NCI-H2227 treated with DMSO at 0.1 percent for 48 hours (cell line): ENCODE data around the gene TTC7B.

ENCODE experiments used
- DNase-seq: peaks from one replicate; lab custom pipeline; 2025; lab: John Stamatoyannopoulos, UW

TTC7B gene

DNA sequence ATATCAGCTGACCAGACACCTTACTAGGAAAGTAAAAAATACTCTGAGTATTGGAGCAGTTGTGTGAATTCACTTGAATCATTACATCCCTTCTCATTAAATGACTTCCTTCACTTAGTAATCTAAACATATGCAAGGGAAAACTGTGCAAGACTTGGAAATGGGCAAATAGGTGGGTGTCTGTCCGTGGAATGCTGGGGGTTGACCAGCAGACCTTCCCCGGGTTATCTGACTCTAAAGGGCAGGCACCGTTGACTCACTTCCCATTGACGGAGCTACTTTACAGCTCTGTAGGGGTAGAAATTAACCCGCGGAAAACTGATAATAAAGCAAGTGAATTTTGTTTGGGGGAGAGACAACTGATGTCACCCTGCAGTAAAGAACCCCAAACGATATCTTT is 199.3 kb downstream of the TTC7B start:
- DNase-seq = no peak

GRCh38 chr14:90616313-90616712 is 199.9 kb downstream of the TTC7B start:
- DNase-seq = no peak

DNA sequence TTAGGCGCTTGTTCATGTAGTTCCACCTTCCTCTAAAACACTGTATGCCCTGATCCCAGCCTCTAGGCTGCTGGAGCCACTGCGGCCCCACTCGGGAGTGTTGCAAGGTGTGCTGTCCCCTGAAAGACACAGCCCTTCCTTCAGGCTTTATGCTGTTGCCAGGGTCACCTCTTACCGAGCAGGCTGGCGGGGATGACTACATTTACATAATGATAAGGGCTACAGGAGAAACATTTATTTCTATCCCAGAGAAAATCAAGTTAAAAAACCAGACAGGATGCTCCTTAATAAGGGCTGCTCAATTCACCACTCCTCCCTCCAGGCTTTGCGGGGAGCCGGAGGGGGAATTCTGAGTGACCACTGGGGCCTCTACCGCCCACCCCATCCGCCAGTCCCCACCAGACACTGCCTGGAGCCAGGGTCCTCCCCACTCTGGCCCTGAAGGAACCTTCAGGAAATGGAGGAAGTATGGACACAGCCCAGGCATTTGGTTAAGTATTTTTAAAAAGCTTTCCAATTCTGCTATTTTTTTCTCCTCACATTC is 200.6 kb downstream of the TTC7B start:
- no peak for DNase-seq

GRCh38 chr14:90614696-90615516 is 201.3 kb downstream of the TTC7B start:
- DNase-seq = no peak

DNA sequence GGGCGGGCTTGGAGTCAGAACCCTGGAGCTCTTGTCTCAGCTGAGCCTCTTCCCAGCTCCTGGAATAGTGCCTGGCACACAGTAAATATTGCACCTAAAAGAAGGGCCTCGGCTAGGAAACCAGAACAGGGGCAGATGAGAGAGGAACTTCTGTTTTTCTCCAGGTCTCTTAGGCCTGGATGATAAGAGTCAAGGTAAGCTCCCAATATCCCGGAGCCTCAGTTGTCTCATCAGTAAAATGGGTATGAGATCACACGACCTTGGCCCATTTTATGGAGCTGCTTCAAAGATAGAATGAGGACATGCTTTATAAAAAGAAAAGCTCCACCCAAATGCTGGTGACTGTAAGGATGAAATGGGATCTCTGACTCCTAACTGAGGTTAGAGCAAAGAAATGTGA is 202.2 kb downstream of the TTC7B start:
- DNase-seq = no peak

DNA sequence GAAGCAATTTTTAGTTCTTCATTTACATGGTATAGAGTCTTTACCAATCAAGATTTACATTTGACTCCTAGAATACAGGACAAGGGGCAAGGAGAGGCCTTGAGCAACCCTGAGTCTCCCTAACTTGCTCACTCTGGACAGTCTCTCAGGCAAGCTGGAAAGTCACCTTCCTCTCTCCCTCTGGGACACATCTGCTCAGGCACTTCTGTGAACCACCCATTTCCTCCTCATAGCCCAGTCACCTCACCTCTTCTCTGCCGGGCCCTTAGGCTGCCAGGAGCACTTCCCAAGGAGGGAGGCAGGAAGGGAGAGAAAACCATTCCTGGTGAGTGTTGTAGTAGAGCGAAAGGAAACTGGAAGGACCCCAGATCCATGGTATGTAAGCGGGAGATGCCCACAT is 202.8 kb downstream of the TTC7B start:
- DNase-seq = no peak

GRCh38 chr14:90612801-90613200 is 203.4 kb downstream of the TTC7B start:
- no peak for DNase-seq

DNA sequence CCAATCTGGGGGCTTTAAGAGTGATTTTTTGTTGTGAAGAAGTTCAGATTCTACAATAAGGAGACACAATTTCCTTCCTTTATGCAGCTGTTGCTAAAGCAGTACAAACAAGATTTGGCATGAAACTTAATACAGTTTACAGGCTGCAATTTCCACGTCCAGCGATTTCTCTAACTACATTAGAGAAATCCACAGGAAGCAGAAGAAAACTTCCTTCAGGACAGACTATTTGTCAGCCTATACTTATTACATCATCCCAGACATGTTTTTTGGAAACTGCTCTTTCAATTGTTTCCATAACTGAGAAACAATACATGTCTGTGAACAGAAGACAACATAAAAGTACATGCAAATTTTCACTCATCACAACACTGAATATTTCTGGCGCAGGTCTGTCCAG is 204.3 kb downstream of the TTC7B start:
- DNase-seq = no peak

DNA sequence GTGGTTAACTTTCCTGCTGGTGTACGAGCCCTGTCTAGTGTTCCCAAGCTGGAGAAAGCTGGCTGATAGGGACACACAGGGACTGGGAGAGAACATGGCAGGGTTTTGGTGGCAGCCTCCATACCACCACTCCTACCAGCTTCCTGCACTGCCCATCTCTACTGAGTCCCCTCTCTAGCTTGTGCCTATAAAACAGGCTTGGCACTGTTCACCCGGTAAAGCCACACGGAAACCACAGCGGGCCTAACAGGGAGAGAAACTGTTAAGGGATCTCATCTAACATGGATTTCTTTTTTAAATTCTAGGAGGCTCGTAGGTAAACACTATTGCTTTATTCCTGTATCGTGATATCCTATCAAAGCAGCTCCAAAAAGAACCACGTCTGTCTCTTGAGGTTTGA is 204.7 kb downstream of the TTC7B start:
- DNase-seq = no peak

DNA sequence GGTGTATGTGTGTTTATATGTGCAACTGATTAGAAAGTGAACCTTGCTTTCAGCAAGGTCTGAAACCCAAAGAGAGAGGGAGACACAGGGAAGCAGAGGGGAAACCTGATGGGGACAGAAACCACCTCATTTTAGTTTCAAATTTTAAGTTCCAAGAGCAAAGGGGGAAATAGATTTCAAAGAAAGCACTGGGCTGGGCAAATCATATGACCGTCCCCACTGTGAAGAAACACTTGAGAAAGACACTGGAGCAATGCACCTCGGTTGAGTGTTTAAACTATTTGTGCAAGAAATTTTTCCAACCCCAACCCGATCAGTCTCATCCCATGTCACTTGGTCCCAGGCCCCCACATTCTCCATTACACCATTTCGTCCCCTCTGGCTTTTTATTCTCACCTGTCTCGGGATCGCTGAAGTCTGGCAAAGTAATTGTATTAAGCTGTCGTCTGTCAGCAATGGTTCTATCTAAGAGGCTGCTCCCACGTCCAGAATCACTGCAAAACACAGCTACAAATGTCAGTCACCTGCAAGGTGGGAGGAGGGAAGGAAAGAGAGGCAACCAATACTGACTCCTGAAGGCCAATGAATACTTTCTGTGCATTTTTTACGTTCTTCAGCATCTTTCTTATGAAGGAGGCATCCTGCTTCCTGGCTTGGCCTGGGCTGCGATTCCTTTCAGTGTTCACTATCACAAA is 205.7 kb downstream of the TTC7B start:
- no peak for DNase-seq

GRCh38 chr14:90609376-90609775 is 206.9 kb downstream of the TTC7B start:
- DNase-seq = no peak

DNA sequence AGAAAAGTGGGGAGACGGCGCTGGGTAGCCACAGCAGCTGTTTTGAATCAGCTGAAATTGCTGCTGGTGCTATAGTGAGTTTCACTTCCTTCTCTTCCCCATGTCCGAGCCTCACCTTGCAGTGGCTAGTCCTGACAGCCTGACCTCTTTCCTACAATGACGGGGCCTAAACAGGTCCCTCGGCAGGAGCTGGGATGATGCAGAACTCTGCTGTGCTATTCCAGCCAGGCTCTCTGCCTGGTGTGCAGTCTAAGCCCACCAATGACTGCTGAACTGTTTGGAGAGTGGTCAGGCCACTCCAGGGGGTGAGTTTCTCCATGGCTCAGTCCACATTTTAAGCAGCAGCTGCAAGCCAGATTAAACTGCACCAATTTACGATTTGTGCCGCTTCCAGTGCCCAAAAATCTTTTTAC is 207.3 kb downstream of the TTC7B start:
- no peak for DNase-seq

DNA sequence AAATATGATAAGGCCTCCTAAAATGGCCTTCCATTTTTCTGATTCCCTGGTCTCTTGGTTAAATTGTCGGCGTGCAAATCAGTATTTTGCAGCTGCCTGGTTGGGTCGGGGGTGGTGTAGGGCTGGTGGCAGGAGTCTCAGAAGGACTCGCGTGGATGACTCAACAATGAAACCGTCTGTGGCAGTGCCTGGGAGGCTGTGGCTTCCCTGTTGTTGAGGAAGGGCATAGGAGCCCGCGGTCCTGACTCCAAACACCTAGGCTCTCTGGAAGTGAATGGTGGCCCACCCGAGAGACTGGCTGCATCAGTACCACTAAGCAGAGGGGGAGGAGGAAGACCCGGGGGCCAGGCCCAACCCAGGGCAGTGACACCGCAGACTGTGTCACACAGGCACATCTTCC is 207.9 kb downstream of the TTC7B start:
- DNase-seq = no peak

GRCh38 chr14:90607141-90607540 is 209.1 kb downstream of the TTC7B start:
- no peak for DNase-seq

DNA sequence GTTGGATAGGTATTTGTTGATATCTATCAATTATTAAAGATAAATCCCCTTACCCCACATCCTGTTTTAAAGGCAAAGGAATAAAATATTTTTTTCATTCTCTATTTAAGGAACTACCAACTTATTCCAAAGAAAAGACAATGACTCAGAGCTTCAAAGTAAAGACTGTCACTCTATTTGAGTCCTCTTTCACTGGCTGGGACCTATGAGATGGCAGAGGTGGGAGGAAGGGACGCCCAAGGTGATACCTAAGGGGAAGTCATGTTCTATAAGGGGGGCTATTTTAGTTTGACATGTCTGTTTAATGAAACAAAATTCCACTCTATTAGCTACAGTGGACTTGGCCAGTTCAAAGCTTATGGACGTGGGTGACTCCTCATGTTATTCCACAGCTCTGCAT is 209.8 kb downstream of the TTC7B start:
- no peak for DNase-seq

- no peak for DNase-seq
These were observed 210.8 kb downstream of the TTC7B start for GRCh38 chr14:90605430-90605829.

- no peak for DNase-seq
These were observed 211.9 kb downstream of the TTC7B start for GRCh38 chr14:90604356-90604755.

DNA sequence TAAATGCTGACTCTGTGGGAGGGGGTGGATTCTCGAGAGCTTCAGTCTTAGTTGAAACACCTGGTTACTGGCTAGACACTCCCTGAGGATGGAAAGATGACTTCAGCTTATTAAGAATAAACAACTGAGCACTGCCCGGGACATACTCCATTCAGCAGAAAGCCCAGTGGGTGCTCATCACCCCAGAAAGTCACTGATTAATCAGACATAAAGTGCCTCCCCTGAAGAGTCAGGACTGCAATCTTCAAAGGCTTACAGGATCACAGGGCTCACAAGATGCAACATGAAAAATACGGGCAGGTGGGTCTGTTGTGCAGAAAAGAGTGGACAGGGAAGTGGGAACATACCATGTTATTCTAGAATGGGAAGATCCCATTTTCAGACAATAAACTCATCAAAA is 212.4 kb downstream of the TTC7B start:
- no peak for DNase-seq

GRCh38 chr14:90603336-90603735 is 212.9 kb downstream of the TTC7B start:
- DNase-seq = no peak

GRCh38 chr14:90602088-90602687 is 214.0 kb downstream of the TTC7B start:
- no peak for DNase-seq

GRCh38 chr14:90601563-90601962 is 214.7 kb downstream of the TTC7B start:
- no peak for DNase-seq

GRCh38 chr14:90600619-90601018 is 215.6 kb downstream of the TTC7B start:
- no peak for DNase-seq
